RCC 7860 (cell line): ENCODE results near the gene IL1R2.

Experiments used
- DNase-seq: peaks from one replicate; pipeline ENCODE4 v3.0.0-alpha.2; 2015; ENCODE audit warnings: low spot score
- FAIRE-seq: peaks from 2 replicates; lab custom pipeline; 2012; peaks lifted over from hg19 to GRCh38; lab: Jason Lieb, UNC

The IL1R2 gene

GRCh38 chr2:102074152-102074783 is 82.5 kb downstream of the IL1R2 start:
- DNase-seq (no peak), FAIRE-seq (no peak)

- no peak for FAIRE-seq
Measured at GRCh38 chr2:102075479-102075878, 83.7 kb downstream of the IL1R2 start.

GRCh38 chr2:102076512-102076911 is 84.8 kb downstream of the IL1R2 start:
- DNase-seq (no peak), FAIRE-seq (no peak)

More at GRCh38 chr2:102075479-102075878, 83.7 kb downstream of the IL1R2 start:
- DNase-seq = no peak
